ENCODE results near the gene SCML1.

The SCML1 gene

DNA sequence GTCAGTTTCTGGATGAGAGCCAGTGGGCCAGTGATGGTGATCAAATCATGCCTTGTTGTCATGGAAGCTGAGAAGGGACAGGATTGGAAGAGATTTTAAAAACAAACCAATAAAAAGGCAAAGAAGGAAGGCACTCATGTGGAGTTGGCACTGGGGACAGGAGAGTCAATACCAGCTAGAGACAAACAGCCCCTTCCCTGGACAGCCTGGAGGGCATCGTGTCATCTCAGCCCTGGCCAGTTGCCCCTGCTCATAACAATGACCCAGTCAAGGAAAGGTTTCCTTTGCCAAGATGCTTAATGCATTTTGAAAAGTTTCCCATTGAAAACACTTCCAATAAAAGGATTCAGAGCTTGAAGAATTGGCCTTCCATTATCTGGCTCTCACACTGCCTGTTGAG lies 55.5 kb downstream of the SCML1 start:
- Histone ChIP-seq H3K18ac (ENCODE audit: low read length) (no peak overlapping the region), H3K9me3 (replicated peaks in 1 of 2; ENCODE audit: control insufficient read depth in 2 of 2, insufficient read depth in 1 of 2, low read depth in 1 of 2, low read length in 2 of 2) (no peaks in the 10 kb centered on the region), H3K4ac (ENCODE audit: low read length) (no peak overlapping the region), H2BK12ac (ENCODE audit: low read length) (no peak overlapping the region), H2BK5ac (ENCODE audit: low read length) (no peak overlapping the region), H3K36me3 (replicated peaks in 1 of 2; ENCODE audit: control insufficient read depth in 2 of 2, insufficient read depth in 2 of 2, low read length in 2 of 2) (no peaks in the 10 kb centered on the region), H3K27ac (replicated peaks; ENCODE audit: low read length) (no peak overlapping the region), H3K23ac (ENCODE audit: low read depth, low read length, poor library complexity) (no peak overlapping the region), H3K4me3 (ENCODE audit: low read length in 2 of 2) (no peak overlapping the region), H3K14ac (ENCODE audit: low read length) (no peak overlapping the region), H4K91ac (ENCODE audit: low read depth, low read length, poor library complexity) (no peak overlapping the region), H3K27me3 (ENCODE audit: control insufficient read depth in 3 of 3, insufficient read depth in 3 of 3, low read depth in 1 of 3, low read length in 3 of 3) (peaks cover 0 to 3% (median 0%) of the 10 kb centered on the region in 3 experiments), H2BK15ac (ENCODE audit: low read length) (no peak overlapping the region), H3K9ac (ENCODE audit: low read depth, low read length, poor library complexity) (no peak overlapping the region), H4K8ac (ENCODE audit: low read depth, low read length) (no peak overlapping the region), H3K4me1 (ENCODE audit: control insufficient read depth in 2 of 2, insufficient read depth in 1 of 2, low read depth in 1 of 2, low read length in 2 of 2) (peaks cover 2 to 6% of the 10 kb centered on the region in 2 donors), H3K4me2 (ENCODE audit: insufficient read depth, low read length, poor library complexity, severe bottlenecking) (no peak overlapping the region), H2BK120ac (ENCODE audit: low read depth, low read length) (no peak overlapping the region), H2AFZ (ENCODE audit: low read length) (no peak overlapping the region), H2AK5ac (ENCODE audit: low read depth, low read length) (no peak overlapping the region), H3K79me1 (ENCODE audit: low read depth, low read length) (no peaks in the 10 kb centered on the region)
- WGBS, 2 donors (ENCODE audit: extremely low coverage in 2 of 2, insufficient read length in 2 of 2, insufficient replicate concordance in 1 of 2): no CpG with 5 or more reads among the region's 1 CpG
- no peak for DNase-seq (ENCODE audit: low spot score)

- Histone ChIP-seq H2BK120ac (ENCODE audit: low read depth, low read length) (no peak overlapping the region), H3K27ac (replicated peaks; ENCODE audit: low read length) (no peak overlapping the region), H3K9me3 (replicated peaks in 1 of 2; ENCODE audit: control insufficient read depth in 2 of 2, insufficient read depth in 1 of 2, low read depth in 1 of 2, low read length in 2 of 2) (no peaks in the 10 kb centered on the region), H3K4ac (ENCODE audit: low read length) (no peak overlapping the region), H2AK5ac (ENCODE audit: low read depth, low read length) (no peak overlapping the region), H2BK15ac (ENCODE audit: low read length) (no peak overlapping the region), H3K14ac (ENCODE audit: low read length) (no peak overlapping the region), H3K36me3 (replicated peaks in 1 of 2; ENCODE audit: control insufficient read depth in 2 of 2, insufficient read depth in 2 of 2, low read length in 2 of 2) (no peaks in the 10 kb centered on the region), H4K91ac (ENCODE audit: low read depth, low read length, poor library complexity) (no peak overlapping the region), H3K18ac (ENCODE audit: low read length) (no peak overlapping the region), H3K79me1 (ENCODE audit: low read depth, low read length) (no peaks in the 10 kb centered on the region), H2BK12ac (ENCODE audit: low read length) (no peak overlapping the region), H2BK5ac (ENCODE audit: low read length) (no peak overlapping the region), H2AFZ (ENCODE audit: low read length) (no peak overlapping the region), H3K4me1 (ENCODE audit: control insufficient read depth in 2 of 2, insufficient read depth in 1 of 2, low read depth in 1 of 2, low read length in 2 of 2) (peaks cover 2 to 10% of the 10 kb centered on the region in 2 donors), H3K23ac (ENCODE audit: low read depth, low read length, poor library complexity) (no peak overlapping the region), H3K9ac (ENCODE audit: low read depth, low read length, poor library complexity) (no peak overlapping the region), H3K4me3 (ENCODE audit: low read length in 2 of 2) (no peak overlapping the region), H3K4me2 (ENCODE audit: insufficient read depth, low read length, poor library complexity, severe bottlenecking) (no peak overlapping the region), H3K27me3 (ENCODE audit: control insufficient read depth in 3 of 3, insufficient read depth in 3 of 3, low read depth in 1 of 3, low read length in 3 of 3) (peaks cover 0 to 3% (median 0%) of the 10 kb centered on the region in 3 experiments), H4K8ac (ENCODE audit: low read depth, low read length) (no peak overlapping the region)
- WGBS, 2 donors (ENCODE audit: extremely low coverage in 2 of 2, insufficient read length in 2 of 2, insufficient replicate concordance in 1 of 2): no CpG with 5 or more reads among the region's 4 CpGs
- no peak for DNase-seq (ENCODE audit: low spot score)
Measured at GRCh38 chrX:17798921-17799320, 61.6 kb downstream of the SCML1 start.

DNA sequence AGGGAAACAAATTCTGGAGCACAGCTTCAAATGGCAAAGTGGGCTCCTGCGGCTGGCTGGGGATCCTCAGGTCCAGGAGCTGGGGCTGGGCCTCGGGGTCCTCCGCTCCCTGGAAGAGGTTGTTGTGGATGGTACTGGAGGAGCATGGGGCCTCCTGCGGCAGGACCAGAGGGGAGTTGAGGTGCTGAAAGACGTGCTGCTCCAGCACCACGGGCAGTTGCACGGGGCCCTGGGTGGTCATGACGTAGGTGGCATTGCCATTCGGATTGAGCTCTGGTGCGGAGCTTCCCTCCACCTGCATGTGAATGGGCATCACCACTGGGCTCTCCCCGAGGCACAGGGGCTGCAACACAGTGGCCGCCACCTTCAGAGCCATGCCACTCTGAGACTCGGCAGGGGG lies 64.1 kb downstream of the SCML1 start:
- no peak overlapping the region for H3K4me3 ChIP-seq (ENCODE audit: low read length in 2 of 2)
- no CpG with 5 or more reads among the region's 13 CpGs for WGBS, 2 donors (ENCODE audit: extremely low coverage in 2 of 2, insufficient read length in 2 of 2, insufficient replicate concordance in 1 of 2)

GRCh38 chrX:17802756-17803155 lies 65.5 kb downstream of the SCML1 start:
- H3K27me3 ChIP-seq (ENCODE audit: control insufficient read depth in 3 of 3, insufficient read depth in 3 of 3, low read depth in 1 of 3, low read length in 3 of 3): no peaks in the 10 kb centered on the region
- H4K91ac ChIP-seq (ENCODE audit: low read depth, low read length, poor library complexity): no peak overlapping the region
- no peak overlapping the region for H3K27ac ChIP-seq (replicated peaks; ENCODE audit: low read length)
- H3K9ac ChIP-seq (ENCODE audit: low read depth, low read length, poor library complexity): no peak overlapping the region
- no peaks in the 10 kb centered on the region for H3K36me3 ChIP-seq (replicated peaks in 1 of 2; ENCODE audit: control insufficient read depth in 2 of 2, insufficient read depth in 2 of 2, low read length in 2 of 2)
- no peak overlapping the region for H3K18ac ChIP-seq (ENCODE audit: low read length)
- H2AK5ac ChIP-seq (ENCODE audit: low read depth, low read length): no peak overlapping the region
- no peak overlapping the region for H4K8ac ChIP-seq (ENCODE audit: low read depth, low read length)
- no peak overlapping the region for H3K4me3 ChIP-seq (ENCODE audit: low read length in 2 of 2)
- H3K14ac ChIP-seq (ENCODE audit: low read length): no peak overlapping the region
- H3K9me3 ChIP-seq (replicated peaks in 1 of 2; ENCODE audit: control insufficient read depth in 2 of 2, insufficient read depth in 1 of 2, low read depth in 1 of 2, low read length in 2 of 2): no peaks in the 10 kb centered on the region
- whole genome bisulfite sequencing, 2 donors (ENCODE audit: extremely low coverage in 2 of 2, insufficient read length in 2 of 2, insufficient replicate concordance in 1 of 2): no CpG with 5 or more reads among the region's 7 CpGs
- H2BK15ac ChIP-seq (ENCODE audit: low read length): no peak overlapping the region
- H3K23ac ChIP-seq (ENCODE audit: low read depth, low read length, poor library complexity): no peak overlapping the region
- no peak overlapping the region for H3K4ac ChIP-seq (ENCODE audit: low read length)
- H2BK5ac ChIP-seq (ENCODE audit: low read length): no peak overlapping the region
- no peak for DNase-seq (ENCODE audit: low spot score)
- peaks cover 2 to 10% of the 10 kb centered on the region in 2 donors for H3K4me1 ChIP-seq (ENCODE audit: control insufficient read depth in 2 of 2, insufficient read depth in 1 of 2, low read depth in 1 of 2, low read length in 2 of 2)
- no peak overlapping the region for H2BK120ac ChIP-seq (ENCODE audit: low read depth, low read length)
- H2BK12ac ChIP-seq (ENCODE audit: low read length): no peak overlapping the region
- no peak overlapping the region for H3K4me2 ChIP-seq (ENCODE audit: insufficient read depth, low read length, poor library complexity, severe bottlenecking)
- H2AFZ ChIP-seq (ENCODE audit: low read length): no peak overlapping the region
- H3K79me1 ChIP-seq (ENCODE audit: low read depth, low read length): no peaks in the 10 kb centered on the region

More for the DNA sequence above, 64.1 kb downstream of the SCML1 start:
- no peak overlapping the region for H2BK12ac ChIP-seq (ENCODE audit: low read length)
- no peak overlapping the region for H2AFZ ChIP-seq (ENCODE audit: low read length)
- H2AK5ac ChIP-seq (ENCODE audit: low read depth, low read length): no peak overlapping the region
- DNase-seq (ENCODE audit: low spot score): no peak
- peaks cover 0 to 3% (median 0%) of the 10 kb centered on the region in 3 experiments for H3K27me3 ChIP-seq (ENCODE audit: control insufficient read depth in 3 of 3, insufficient read depth in 3 of 3, low read depth in 1 of 3, low read length in 3 of 3)
- H3K9me3 ChIP-seq (replicated peaks in 1 of 2; ENCODE audit: control insufficient read depth in 2 of 2, insufficient read depth in 1 of 2, low read depth in 1 of 2, low read length in 2 of 2): no peaks in the 10 kb centered on the region
- H3K4me1 ChIP-seq (ENCODE audit: control insufficient read depth in 2 of 2, insufficient read depth in 1 of 2, low read depth in 1 of 2, low read length in 2 of 2): peaks cover 2 to 10% of the 10 kb centered on the region in 2 donors
- no peak overlapping the region for H3K27ac ChIP-seq (replicated peaks; ENCODE audit: low read length)
- H3K23ac ChIP-seq (ENCODE audit: low read depth, low read length, poor library complexity): no peak overlapping the region
- no peak overlapping the region for H4K91ac ChIP-seq (ENCODE audit: low read depth, low read length, poor library complexity)
- no peak overlapping the region for H4K8ac ChIP-seq (ENCODE audit: low read depth, low read length)
- no peak overlapping the region for H3K4me2 ChIP-seq (ENCODE audit: insufficient read depth, low read length, poor library complexity, severe bottlenecking)
- H3K14ac ChIP-seq (ENCODE audit: low read length): no peak overlapping the region
- H3K4ac ChIP-seq (ENCODE audit: low read length): no peak overlapping the region
- no peaks in the 10 kb centered on the region for H3K79me1 ChIP-seq (ENCODE audit: low read depth, low read length)
- H3K36me3 ChIP-seq (replicated peaks in 1 of 2; ENCODE audit: control insufficient read depth in 2 of 2, insufficient read depth in 2 of 2, low read length in 2 of 2): no peaks in the 10 kb centered on the region
- H2BK120ac ChIP-seq (ENCODE audit: low read depth, low read length): no peak overlapping the region
- H3K18ac ChIP-seq (ENCODE audit: low read length): no peak overlapping the region
- H2BK5ac ChIP-seq (ENCODE audit: low read length): no peak overlapping the region
- H2BK15ac ChIP-seq (ENCODE audit: low read length): no peak overlapping the region
- H3K9ac ChIP-seq (ENCODE audit: low read depth, low read length, poor library complexity): no peak overlapping the region
